ENCODE measurements around the gene TMEM132A. TPM values are rescaled to one million over a fixed set of nuclear protein-coding genes. Genes with fewer than 3 reads are reported as not detected.
A peak's percentile ranks its signal among the peaks of the same experiment; 100 is the strongest.

Gene TMEM132A
- total and polyA plus RNA-seq, 10 of the 15 experiments (the other 5 are each of a cell fraction or from before 2014, with no cell fraction given), result 0.16 to 25.0 (median 4.3) TPM

GRCh38 chr11:60910711-60911380 is 13.4 kb upstream of the TMEM132A start (continued):
- TF ChIP-seq RELA (IDR thresholded peaks at IDR 0.05; ENCODE audit: borderline replicate concordance, partially characterized antibody) (no peak), SREBF2 (IDR thresholded peaks at IDR 0.05; ENCODE audit: low read length) (no peak), JUNB (IDR thresholded peaks at IDR 0.05) (peak; percentile 60), ZNF207 (IDR thresholded peaks at IDR 0.05; ENCODE audit: borderline replicate concordance) (no peak), KAT2A (conservative IDR thresholded peaks at IDR 0.05; ENCODE audit: control insufficient read depth, low read depth, low read length) (no peak), SMARCA5 (IDR thresholded peaks at IDR 0.05) (peak; percentile 79; the same call in 1 of the 2 replicates), IRF3 (IDR thresholded peaks at IDR 0.05) (no peak), GATAD2B (conservative IDR thresholded peaks at IDR 0.05; ENCODE audit: low read depth) (no peak), ZNF274 (IDR thresholded peaks at IDR 0.05; ENCODE audit: insufficient read depth, insufficient read length) (no peak), MTA3 (IDR thresholded peaks at IDR 0.05; ENCODE audit: borderline replicate concordance, low read length) (no peak), POLR2AphosphoS5 (IDR thresholded peaks at IDR 0.05; ENCODE audit: low read length) (no peak), SPI1 (IDR thresholded peaks at IDR 0.05; ENCODE audit: borderline replicate concordance, insufficient read depth, low read depth, low read length) (peak; percentile 51; the same call in 1 of the 2 replicates), IKZF1 (conservative IDR thresholded peaks at IDR 0.05) (no peak), PRDM15 (CRISPR knock-in tag; IDR thresholded peaks at IDR 0.05) (no peak), CBX3 (IDR thresholded peaks at IDR 0.05; ENCODE audit: borderline replicate concordance, low read depth) (no peak), ZBTB40 (IDR thresholded peaks at IDR 0.05; ENCODE audit: borderline replicate concordance) (peak; percentile 43; the same call in 1 of the 2 replicates), NR2C2 (IDR thresholded peaks at IDR 0.05; ENCODE audit: borderline replicate concordance, control insufficient read depth, insufficient read length, low read depth) (no peak), GABPA (IDR thresholded peaks at IDR 0.05; ENCODE audit: low read depth) (no peak), ZNF217 (IDR thresholded peaks at IDR 0.05) (no peak), HCFC1 (IDR thresholded peaks at IDR 0.05; ENCODE audit: low read length) (no peak), BACH1 (IDR thresholded peaks at IDR 0.05; ENCODE audit: borderline replicate concordance) (no peak)
